AG09309 (cell line): ENCODE results near the gene NLRC3.
A peak's percentile ranks its signal among the peaks of the same experiment; 100 is the strongest.
"Not testable (repeated sequence)": the region's sequence is repeated elsewhere in the genome, so short reads cannot be mapped to it uniquely, and the experiment has no call there.

Source experiments
- DNase-seq: peaks from one replicate; pipeline ENCODE4 v3.0.0-alpha.2; 2010; ENCODE audit warnings: low read depth
- H3K4me3 ChIP-seq: 2 replicates; pipeline ENCODE4 v1.5.1; 2011; ENCODE audit warnings: mild to moderate bottlenecking, low read depth, low read length, moderate library complexity; ENCODE audit not compliant: control insufficient read depth
- CTCF ChIP-seq: IDR thresholded peaks from 2 replicates; pipeline ENCODE4 v1.5.1; 2011; ENCODE audit warnings: mild to moderate bottlenecking, low read depth, low read length, inconsistent platforms; ENCODE audit not compliant: insufficient read depth, control insufficient read depth; ENCODE audit errors: missing control alignments

NLRC3 gene

GRCh38 chr16:3532741-3533140 lies 44.5 kb downstream of the NLRC3 start:
- no peak overlapping the region for H3K4me3 ChIP-seq
- no peak for TF ChIP-seq CTCF
- DNase-seq, result no peak

- no peak for DNase-seq
- TF ChIP-seq CTCF, result no peak
- H3K4me3 ChIP-seq, result no peak overlapping the region
Observed at GRCh38 chr16:3530371-3530914, 46.8 kb downstream of the NLRC3 start.

- no peak for TF ChIP-seq CTCF
- DNase-seq, result no peak
- H3K4me3 ChIP-seq, result no peak overlapping the region
Observed at GRCh38 chr16:3529175-3529574, 48.0 kb downstream of the NLRC3 start.

GRCh38 chr16:3528406-3528805 lies 48.8 kb downstream of the NLRC3 start:
- TF ChIP-seq CTCF, result no peak
- DNase-seq, result no peak

GRCh38 chr16:3527216-3527829 lies 49.9 kb downstream of the NLRC3 start:
- peak; percentile 24 for DNase-seq
- peak; percentile 68 for TF ChIP-seq CTCF
- not testable (repeated sequence) for H3K4me3 ChIP-seq

More at GRCh38 chr16:3528406-3528805, 48.8 kb downstream of the NLRC3 start:
- no peak overlapping the region for H3K4me3 ChIP-seq

GRCh38 chr16:3525951-3526350 lies 51.3 kb downstream of the NLRC3 start:
- no peak overlapping the region for H3K4me3 ChIP-seq
- no peak for TF ChIP-seq CTCF
- no peak for DNase-seq
